T-cell (primary cell): Measurements from ENCODE around the gene TMEM208. TPM values are rescaled to one million over a fixed set of nuclear protein-coding genes. Genes with fewer than 3 reads are reported as not detected.

ENCODE experiments used
- ATAC-seq, 4 experiments: fragments of 200-7000 bp in 3 of 4; fragments of 150-1000 bp in 1 of 4; cut with Tn5 transposase; replicated peaks in 1 of 4; 1 replicate in 3 of 4; 2 replicates in 1 of 4; pipeline ENCODE4 v1.10.0; 2021; ENCODE audit warnings: moderate library complexity in 3 of 4, mild to moderate bottlenecking in 2 of 4, moderate number of reproducible peaks in 1 of 4
- CTCF ChIA-PET, 2 donors: fragments of 300-600 bp; sonication (Branson Sonifier 250); formaldehyde crosslinking; loops; one replicate each; lab custom pipeline; 2022; ENCODE audit warnings: antibody characterized with exemption in 2 of 2; lab: Charles Lee
- POLR2A ChIA-PET, 2 donors: fragments of 300-600 bp; sonication (Branson Sonifier 250); formaldehyde crosslinking; loops; one replicate each; lab custom pipeline; 2022; ENCODE audit warnings: antibody characterized with exemption in 2 of 2; lab: Charles Lee
- DNase-seq, 35 experiments: peaks; one replicate each; pipeline versions ENCODE4 v3.0.0 to v3.0.0-alpha.2; 2013 to 2023
- H3K27ac ChIP-seq: one replicate; pipeline ENCODE4 v1.5.1; 2013; ENCODE audit warnings: low read length
- H3K27me3 ChIP-seq, 2 experiments: replicated peaks in 1 of 2; 1 replicate in 1 of 2; 2 replicates in 1 of 2; pipeline versions ENCODE4 v1.6.1 to v1.7.0; 2013; ENCODE audit warnings: low read length in 1 of 2, mixed read lengths in 1 of 2; ENCODE audit not compliant: control insufficient read depth in 2 of 2, insufficient read depth in 2 of 2; ENCODE audit errors: extremely low read depth in 1 of 2
- H3K36me3 ChIP-seq, 2 donors: 1 replicate in 1 of 2; 2 replicates in 1 of 2; pipeline versions ENCODE4 v1.6.1 to v1.7.0; 2013; ENCODE audit warnings: low read length in 1 of 2; ENCODE audit not compliant: control insufficient read depth in 2 of 2, insufficient read depth in 1 of 2; ENCODE audit errors: extremely low read depth in 1 of 2
- H3K4me1 ChIP-seq, 2 experiments: 1 replicate in 1 of 2; 2 replicates in 1 of 2; pipeline versions ENCODE4 v1.6.1 to v1.7.0; 2013; ENCODE audit warnings: low read length in 2 of 2, mixed read lengths in 1 of 2; ENCODE audit not compliant: insufficient read depth in 2 of 2, control insufficient read depth in 1 of 2; ENCODE audit errors: extremely low read depth in 1 of 2
- H3K4me3 ChIP-seq, 2 donors: 1 replicate in 1 of 2; 2 replicates in 1 of 2; pipeline versions ENCODE4 v1.5.1 to v1.7.0; 2013; ENCODE audit warnings: mild to moderate bottlenecking in 2 of 2, low read length in 1 of 2, moderate library complexity in 1 of 2; ENCODE audit not compliant: control insufficient read depth in 1 of 2; ENCODE audit errors: extremely low read depth in 1 of 2
- H3K9me3 ChIP-seq: 2 replicates; pipeline ENCODE4 v1.7.0; 2013
- H3K27ac Mint-ChIP-seq, 2 donors: one replicate each; pipeline ENCODE4 v1.8.0; 2020 to 2021; ENCODE audit warnings: mild to moderate bottlenecking in 2 of 2, mixed read lengths in 2 of 2
- H3K27me3 Mint-ChIP-seq, 2 donors: one replicate each; pipeline ENCODE4 v1.8.0; 2021 to 2022; ENCODE audit warnings: mixed read lengths in 2 of 2
- H3K36me3 Mint-ChIP-seq: one replicate; pipeline ENCODE4 v1.8.0; 2021; ENCODE audit warnings: mixed read lengths
- H3K4me1 Mint-ChIP-seq, 3 donors: one replicate each; pipeline ENCODE4 v1.8.0; 2020 to 2022; ENCODE audit warnings: mixed read lengths in 3 of 3, mild to moderate bottlenecking in 1 of 3
- H3K4me3 Mint-ChIP-seq, 3 donors: one replicate each; pipeline ENCODE4 v1.8.0; 2020 to 2022; ENCODE audit warnings: mild to moderate bottlenecking in 3 of 3, mixed read lengths in 3 of 3, moderate library complexity in 3 of 3
- H3K9me3 Mint-ChIP-seq, 3 donors: one replicate each; pipeline ENCODE4 v1.8.0; 2020 to 2022; ENCODE audit warnings: mixed read lengths in 3 of 3
- WGBS: methylation state at CpG from one replicate; pipeline ENCODE4 v1.1.5; 2013; ENCODE audit warnings: missing lambda C conversion rate; ENCODE audit not compliant: insufficient coverage; 5-methylcytosine and 5-hydroxymethylcytosine counted together
- total RNA-seq, 35 experiments: library from RNA in 6 of 35; stranded (reverse) in 6 of 35; fragments of 120-200 nt in 1 of 35; gene quantifications; one replicate each; pipeline versions ENCODE4 v1.2.1 to v1.2.4 and lab custom pipeline; 2013 to 2026

The TMEM208 gene
- total RNA-seq, 5 donors from 2014 or later (not counting 1 experiment from before 2014, with no cell fraction given), result 28.5 to 40.3 (median 34.8) TPM

DNA sequence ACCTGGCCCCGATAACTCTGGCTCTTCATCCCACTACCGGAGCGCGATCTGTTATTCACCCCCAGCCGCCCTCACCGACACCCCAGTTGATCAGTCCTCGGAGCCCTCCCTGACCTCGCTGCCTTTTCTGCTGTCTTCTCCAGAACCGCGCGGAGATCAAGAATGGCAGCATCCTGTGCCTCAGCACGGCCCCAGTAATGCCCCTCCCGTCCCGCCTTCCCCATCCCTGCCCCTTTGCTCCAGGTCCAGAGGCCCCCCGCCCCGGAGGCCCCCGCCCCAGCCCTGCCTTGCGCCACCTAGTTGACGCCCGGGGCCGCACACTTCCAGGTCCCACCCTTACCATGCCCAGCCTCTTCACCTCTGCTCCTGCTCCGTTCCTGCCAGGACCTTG lies 27.1 kb upstream of the TMEM208 start:
- no peak for DNase-seq

DNA sequence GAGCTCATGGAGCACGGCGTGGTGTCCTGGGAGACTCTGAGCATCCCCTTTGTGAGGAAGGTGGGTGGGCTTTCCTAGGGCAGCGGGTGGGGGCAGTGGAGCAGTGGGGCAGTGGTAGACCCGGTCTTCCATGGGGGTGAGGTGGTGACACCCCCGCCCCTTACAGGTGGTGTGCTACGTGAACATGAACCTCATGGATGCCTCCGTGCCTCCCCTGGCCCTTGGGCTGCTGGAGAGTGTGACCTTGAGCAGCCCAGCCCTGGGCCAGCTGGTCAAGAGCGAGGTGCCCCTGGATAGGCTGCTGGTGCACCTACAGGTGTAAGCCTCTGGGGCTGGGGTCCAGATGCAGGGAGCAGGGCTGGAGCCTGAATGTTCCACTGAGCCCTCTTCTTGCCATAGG lies 26.4 kb upstream of the TMEM208 start:
- no peaks in the 10 kb centered on the region for H3K9me3 ChIP-seq
- ChIA-PET POLR2A (no interaction called here), CTCF (no interaction called here)
- ATAC-seq, result no peak
- Mint-ChIP-seq H3K4me3 (no peak overlapping the region), H3K27me3 (no peaks in the 10 kb centered on the region), H3K4me1 (peaks cover 13 to 18% (median 16%) of the 10 kb centered on the region in 3 donors), H3K36me3 (peaks cover 19% of the 10 kb centered on the region), H3K27ac (no peak overlapping the region), H3K9me3 (no peaks in the 10 kb centered on the region)
- no peak for DNase-seq
- H3K27me3 ChIP-seq, result no peaks in the 10 kb centered on the region
- H3K4me3 ChIP-seq, result no peak overlapping the region
- H3K27ac ChIP-seq, result no peak overlapping the region
- 94% methylated on average over 8 of the region's 8 CpGs for WGBS
- peaks cover 27 to 62% of the 10 kb centered on the region in 2 donors for H3K36me3 ChIP-seq
- peaks cover 0 to 15% of the 10 kb centered on the region in 2 experiments for H3K4me1 ChIP-seq

More for the DNA sequence above, 27.1 kb upstream of the TMEM208 start:
- Mint-ChIP-seq H3K27ac (no peak overlapping the region), H3K36me3 (peaks cover 20% of the 10 kb centered on the region), H3K27me3 (no peaks in the 10 kb centered on the region), H3K4me3 (no peak overlapping the region), H3K9me3 (no peaks in the 10 kb centered on the region), H3K4me1 (peaks cover 14 to 24% (median 16%) of the 10 kb centered on the region in 3 donors)
- H3K4me1 ChIP-seq, result peaks cover 0 to 21% of the 10 kb centered on the region in 2 experiments
- H3K36me3 ChIP-seq, result peaks cover 30 to 69% of the 10 kb centered on the region in 2 donors
- ChIA-PET POLR2A (no interaction called here), CTCF (no interaction called here)
- no peak for ATAC-seq
- H3K27me3 ChIP-seq, result no peaks in the 10 kb centered on the region
- 92% methylated on average over 20 of the region's 22 CpGs for WGBS
- no peak overlapping the region for H3K27ac ChIP-seq
- no peaks in the 10 kb centered on the region for H3K9me3 ChIP-seq
- H3K4me3 ChIP-seq, result no peak overlapping the region

DNA sequence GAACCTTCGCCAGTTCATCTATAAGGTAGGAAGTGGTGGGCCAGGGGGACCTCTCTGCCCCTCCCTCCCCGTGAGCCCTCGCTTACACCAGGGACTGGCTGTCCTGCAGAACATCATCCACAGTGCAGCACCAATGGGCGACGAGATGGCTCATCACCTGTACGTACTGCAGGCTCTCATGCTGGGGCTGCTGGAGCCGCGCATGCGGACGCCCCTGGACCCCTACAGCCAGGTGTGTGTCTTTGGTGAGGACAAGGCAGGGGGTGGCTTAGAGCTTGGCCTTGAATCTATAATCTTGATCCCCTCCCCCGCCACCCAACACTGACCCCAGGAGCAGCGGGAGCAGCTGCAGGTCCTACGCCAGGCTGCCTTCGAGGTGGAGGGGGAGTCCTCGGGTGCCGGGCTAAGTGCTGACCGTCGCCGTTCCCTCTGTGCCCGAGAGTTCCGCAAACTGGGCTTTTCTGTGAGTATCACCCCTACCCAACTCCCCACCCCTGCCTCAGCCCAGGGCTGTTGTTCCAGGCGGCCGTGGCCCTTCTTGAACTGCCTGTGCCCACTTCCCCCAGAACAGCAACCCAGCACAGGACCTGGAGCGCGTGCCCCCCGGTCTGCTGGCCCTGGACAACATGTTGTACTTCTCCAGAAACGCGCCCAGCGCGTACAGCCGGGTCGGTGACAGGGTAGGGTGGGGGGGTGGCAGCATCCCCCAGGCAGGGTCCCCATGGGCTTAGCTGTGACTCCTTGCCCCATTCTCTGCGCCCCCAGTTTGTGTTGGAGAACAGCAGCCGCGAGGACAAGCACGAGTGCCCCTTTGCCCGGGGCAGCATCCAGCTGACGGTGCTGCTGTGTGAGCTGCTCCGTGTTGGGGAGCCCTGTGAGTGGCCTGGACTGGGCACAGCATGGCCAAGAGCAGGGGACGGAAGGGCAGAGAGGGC lies 25.3 kb upstream of the TMEM208 start:
- peaks cover 0 to 8% of the 10 kb centered on the region in 2 experiments for H3K4me1 ChIP-seq
- peaks cover 7% of the 10 kb centered on the region for H3K36me3 Mint-ChIP-seq
- ChIA-PET POLR2A (no interaction called here), CTCF (interaction anchor here (0.5 to 1.0 kb wide), 3 partner anchors 238 to 379 kb away, joined by 3 to 4 read pairs (median 3); no protein-coding TSS in a partner anchor)
- H3K27ac ChIP-seq, result no peak overlapping the region
- DNase-seq, result no peak
- H3K36me3 ChIP-seq, result peaks cover 30 to 50% of the 10 kb centered on the region in 2 donors
- no peak overlapping the region for H3K27ac Mint-ChIP-seq
- H3K4me3 ChIP-seq, result no peak overlapping the region
- 94% methylated on average over 20 of the region's 40 CpGs for WGBS
- ATAC-seq, result no peak
- H3K4me3 Mint-ChIP-seq, result no peak overlapping the region
- no peaks in the 10 kb centered on the region for H3K27me3 ChIP-seq
- H3K9me3 ChIP-seq, result no peaks in the 10 kb centered on the region
- H3K27me3 Mint-ChIP-seq, result no peaks in the 10 kb centered on the region
- H3K9me3 Mint-ChIP-seq, result no peaks in the 10 kb centered on the region
- peaks cover 4 to 13% (median 7%) of the 10 kb centered on the region in 3 donors for H3K4me1 Mint-ChIP-seq

DNA sequence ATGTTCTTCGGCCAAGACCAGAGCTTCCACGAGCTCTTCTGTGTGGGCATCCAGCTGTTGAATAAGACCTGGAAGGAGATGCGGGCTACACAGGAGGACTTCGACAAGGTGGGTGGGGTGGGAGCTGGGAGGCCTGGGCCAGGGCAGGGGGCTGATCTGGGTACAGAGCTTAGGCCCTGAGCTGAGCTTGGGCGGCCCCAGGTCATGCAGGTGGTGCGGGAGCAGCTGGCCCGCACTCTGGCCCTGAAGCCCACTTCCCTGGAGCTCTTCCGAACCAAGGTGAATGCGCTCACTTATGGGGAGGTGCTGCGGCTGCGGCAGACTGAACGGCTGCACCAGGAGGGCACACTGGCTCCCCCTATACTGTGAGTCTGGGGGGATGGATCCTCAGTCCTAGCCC lies 24.5 kb upstream of the TMEM208 start:
- Histone ChIP-seq H3K27ac (no peak overlapping the region), H3K27me3 (no peaks in the 10 kb centered on the region), H3K36me3 (peaks cover 30 to 43% of the 10 kb centered on the region in 2 donors), H3K4me3 (no peak overlapping the region), H3K9me3 (no peaks in the 10 kb centered on the region), H3K4me1 (peaks cover 0 to 2% of the 10 kb centered on the region in 2 experiments)
- no peak for DNase-seq
- H3K27me3 Mint-ChIP-seq, result no peaks in the 10 kb centered on the region
- no peak overlapping the region for H3K27ac Mint-ChIP-seq
- ChIA-PET POLR2A (no interaction called here), CTCF (interaction anchor here (0.5 to 1.0 kb wide), 2 partner anchors 16 to 380 kb away, joined by 3 to 5 read pairs; no protein-coding TSS in a partner anchor)
- no peak for ATAC-seq
- no peak overlapping the region for H3K4me3 Mint-ChIP-seq
- no peaks in the 10 kb centered on the region for H3K9me3 Mint-ChIP-seq
- 97% methylated on average over 6 of the region's 12 CpGs for WGBS
- peaks cover 4% of the 10 kb centered on the region for H3K36me3 Mint-ChIP-seq
- peaks cover 0 to 8% (median 2%) of the 10 kb centered on the region in 3 donors for H3K4me1 Mint-ChIP-seq

DNA sequence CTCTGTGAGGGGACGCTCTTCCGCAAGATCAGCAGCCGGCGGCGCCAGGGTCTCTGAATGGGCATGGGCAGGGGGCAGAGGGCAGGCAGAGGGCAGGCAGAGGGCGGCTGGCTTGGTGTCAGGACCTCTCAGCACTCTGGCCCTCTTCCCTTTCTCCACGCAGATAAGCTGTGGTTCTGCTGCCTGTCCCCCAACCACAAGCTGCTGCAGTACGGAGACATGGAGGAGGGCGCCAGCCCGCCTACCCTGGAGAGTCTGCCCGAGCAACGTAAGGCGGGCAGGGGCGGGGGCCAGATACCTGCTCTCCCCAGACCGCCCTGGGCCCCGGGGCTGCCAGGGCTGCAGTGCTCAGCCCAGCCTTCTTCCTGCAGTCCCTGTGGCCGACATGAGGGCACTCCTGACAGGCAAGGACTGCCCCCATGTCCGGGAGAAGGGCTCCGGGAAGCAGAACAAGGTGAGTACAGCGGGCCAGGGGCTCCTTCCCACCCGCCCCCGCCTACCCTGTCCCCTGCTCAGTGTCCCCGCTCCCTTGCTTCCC lies 23.9 kb upstream of the TMEM208 start:
- Histone ChIP-seq H3K27me3 (no peaks in the 10 kb centered on the region), H3K4me1 (no peaks in the 10 kb centered on the region), H3K4me3 (no peak overlapping the region), H3K9me3 (no peaks in the 10 kb centered on the region), H3K27ac (no peak overlapping the region), H3K36me3 (peaks cover 26 to 37% of the 10 kb centered on the region in 2 donors)
- CTCF ChIA-PET, result interaction anchor here (0.5 to 1.0 kb wide), 3 partner anchors 15 to 380 kb away, joined by 3 to 5 read pairs (median 3); no protein-coding TSS in a partner anchor
- WGBS, result 94% methylated on average over 18 of the region's 23 CpGs
- DNase-seq (no peak), ATAC-seq (no peak)
- Mint-ChIP-seq H3K4me3 (no peak overlapping the region), H3K27me3 (no peaks in the 10 kb centered on the region), H3K36me3 (no peaks in the 10 kb centered on the region), H3K9me3 (no peaks in the 10 kb centered on the region), H3K4me1 (peaks cover 0 to 8% (median 0%) of the 10 kb centered on the region in 3 donors), H3K27ac (no peak overlapping the region)
- POLR2A ChIA-PET, result no interaction called here

DNA sequence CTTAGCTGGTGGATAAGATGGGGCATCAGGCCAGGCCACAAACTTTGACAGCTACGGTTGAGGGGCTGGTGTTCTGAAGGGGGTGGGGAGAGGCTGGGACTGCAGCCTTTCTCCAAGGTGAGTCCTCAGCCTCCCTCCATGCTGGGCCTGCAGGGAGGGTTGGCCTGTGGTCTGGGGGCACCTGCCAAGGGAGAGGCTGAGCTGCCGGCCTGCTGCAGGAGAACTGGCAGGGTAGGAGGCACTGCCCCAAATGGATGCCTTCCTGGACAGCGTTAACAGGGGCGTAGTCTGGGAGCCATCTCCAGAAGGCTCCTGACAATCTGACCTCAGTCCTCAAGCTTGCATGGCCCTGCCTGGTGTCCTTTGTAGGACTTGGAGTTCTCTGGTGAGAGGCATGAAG lies 22.9 kb upstream of the TMEM208 start:
- Mint-ChIP-seq H3K9me3 (no peaks in the 10 kb centered on the region), H3K27me3 (no peaks in the 10 kb centered on the region), H3K4me3 (no peak overlapping the region), H3K4me1 (peaks cover 0 to 8% (median 0%) of the 10 kb centered on the region in 3 donors), H3K36me3 (no peaks in the 10 kb centered on the region), H3K27ac (no peak overlapping the region)
- no peaks in the 10 kb centered on the region for H3K9me3 ChIP-seq
- no peaks in the 10 kb centered on the region for H3K4me1 ChIP-seq
- no peaks in the 10 kb centered on the region for H3K27me3 ChIP-seq
- no peak overlapping the region for H3K27ac ChIP-seq
- H3K4me3 ChIP-seq, result no peak overlapping the region
- DNase-seq (no peak), ATAC-seq (no peak)
- ChIA-PET CTCF (no interaction called here), POLR2A (no interaction called here)
- H3K36me3 ChIP-seq, result peaks cover 21 to 32% of the 10 kb centered on the region in 2 donors
- WGBS, result 79% methylated on average over 4 of the region's 4 CpGs
